HepG2 (cell line): ENCODE measurements around the gene DYNC1LI2. TPM values are rescaled to one million over a fixed set of nuclear protein-coding genes. Genes with fewer than 3 reads are reported as not detected.

Experiments used
- ATAC-seq: fragments of 200-7000 bp; cut with Tn5 transposase; 3 replicates; pipeline ENCODE4 v1.9.1; 2020; ENCODE audit warnings: mild to moderate bottlenecking, moderate library complexity
- BruUV-seq: library from RNA; stranded (reverse); fragments of 400-500 nt; replicated peaks from 2 replicates; lab custom pipeline; 2021; lab: Mats Ljungman, UMichigan
- CTCF ChIA-PET: fragments of 300-600 bp; formaldehyde crosslinking; extraction: SDS; loops from one replicate; lab custom pipeline; 2021; ENCODE audit warnings: low total read pairs, inconsistent platforms, low intra/inter-chr PET ratio; lab: Yijun Ruan, JAX
- POLR2A ChIA-PET: fragments of 350-600 bp; sonication (Branson Sonifier 250); formaldehyde crosslinking; loops from one replicate; lab custom pipeline; 2020; ENCODE audit warnings: antibody characterized with exemption, inconsistent platforms; lab: Yijun Ruan, JAX
- DNase-seq: peaks from one replicate; pipeline ENCODE4 v3.0.0-alpha.2; 2015; ENCODE audit warnings: low spot score
- FAIRE-seq: peaks from 3 replicates; lab custom pipeline; 2011; peaks lifted over from hg19 to GRCh38; lab: Jason Lieb, UNC
- H2AFZ ChIP-seq: one replicate; pipeline ENCODE4 v1.6.1; 2011; ENCODE audit warnings: low read length, inconsistent platforms
- H3K27ac ChIP-seq: fragments of 300-600 bp; 3 replicates; pipeline ENCODE4 v1.8.0; 2011; ENCODE audit warnings: mixed run types, mild to moderate bottlenecking, mixed read lengths, low read length, inconsistent platforms; ENCODE audit not compliant: insufficient read depth; ENCODE audit errors: extremely low read length
- H3K27me3 ChIP-seq, 2 experiments: fragments of 200-600 bp in 1 of 2; 2 replicates in 1 of 2; 3 replicates in 1 of 2; pipeline versions ENCODE4 v1.6.0 to v1.8.0; 2011; ENCODE audit warnings: low read length in 2 of 2, mild to moderate bottlenecking in 2 of 2, moderate library complexity in 2 of 2, inconsistent platforms in 1 of 2; ENCODE audit not compliant: insufficient read depth in 2 of 2, control insufficient read depth in 1 of 2
- H3K36me3 ChIP-seq, 2 experiments: fragments of 200-600 bp in 1 of 2; replicated peaks in 1 of 2; 2 replicates in 1 of 2; 3 replicates in 1 of 2; pipeline versions ENCODE4 v1.5.1 to v1.8.0; 2011; ENCODE audit warnings: low read length in 2 of 2, inconsistent platforms in 1 of 2; ENCODE audit not compliant: insufficient read depth in 2 of 2, control insufficient read depth in 1 of 2
- H3K4me1 ChIP-seq: 2 replicates; pipeline ENCODE4 v1.5.1; 2012; ENCODE audit warnings: low read length, inconsistent platforms; ENCODE audit not compliant: insufficient read depth
- H3K4me2 ChIP-seq: 2 replicates; pipeline ENCODE4 v1.6.0; 2011; ENCODE audit warnings: low read depth, low read length, inconsistent platforms
- H3K4me3 ChIP-seq, 3 experiments: fragments of 200-600 bp in 1 of 3; sonication (generic), shearing (Covaris generic) in 1 of 3; replicated peaks in 1 of 3; 2 replicates each; pipeline ENCODE4 v1.5.1; 2011 to 2016; ENCODE audit warnings: low read length in 3 of 3, inconsistent platforms in 2 of 3, low read depth in 2 of 3, mild to moderate bottlenecking in 2 of 3, control low read depth in 1 of 3, mixed read lengths in 1 of 3; ENCODE audit not compliant: insufficient read depth in 1 of 3
- H3K79me2 ChIP-seq: one replicate; pipeline ENCODE4 v1.6.1; 2011; ENCODE audit warnings: low read length, inconsistent platforms; ENCODE audit not compliant: insufficient read depth
- H3K9ac ChIP-seq: 2 replicates; pipeline ENCODE4 v1.6.0; 2011; ENCODE audit warnings: mild to moderate bottlenecking, low read depth, low read length, inconsistent platforms; ENCODE audit not compliant: insufficient read depth
- H3K9me3 ChIP-seq: 2 replicates; pipeline ENCODE4 v1.5.1; 2012; ENCODE audit warnings: mild to moderate bottlenecking, low read length
- H4K20me1 ChIP-seq: 2 replicates; pipeline ENCODE4 v1.6.0; 2011; ENCODE audit warnings: inconsistent platforms, mild to moderate bottlenecking, low read length, moderate library complexity; ENCODE audit not compliant: insufficient read depth
- DRAP1 ChIP-seq: IDR thresholded peaks from 2 replicates; pipeline ENCODE4 v1.6.1; 2016; ENCODE audit warnings: missing genetic modification reagents, missing compliant biosample characterization
- HNF1B ChIP-seq: sonication (generic); formaldehyde crosslinking; IDR thresholded peaks from 2 replicates; pipeline ENCODE4 v1.5.1; 2020; ENCODE audit warnings: mild to moderate bottlenecking, moderate library complexity, missing genetic modification reagents
- HNRNPK ChIP-seq: fragments of 200-400 bp; formaldehyde crosslinking; IDR thresholded peaks from 2 replicates; pipeline ENCODE4 v1.6.1; 2018; ENCODE audit warnings: low read length, low read depth, moderate library complexity, mild to moderate bottlenecking; ENCODE audit not compliant: poor library complexity, severe bottlenecking
- NFYC ChIP-seq: IDR thresholded peaks from 2 replicates; pipeline ENCODE4 v1.6.1; 2016; ENCODE audit warnings: missing genetic modification reagents, missing compliant biosample characterization
- NONO ChIP-seq, 2 experiments: fragments of 450-650 bp in 1 of 2; sonication (generic) in 1 of 2; formaldehyde crosslinking in 1 of 2; IDR thresholded peaks in 1 of 2; conservative IDR thresholded peaks in 1 of 2; 2 replicates each; pipeline versions ENCODE4 v1.6.1 to v1.8.0; 2017 to 2022; ENCODE audit warnings: mild to moderate bottlenecking in 1 of 2, missing genetic modification reagents in 1 of 2, moderate library complexity in 1 of 2
- PCBP1 ChIP-seq: fragments of 200-400 bp; formaldehyde crosslinking; IDR thresholded peaks from 2 replicates; pipeline ENCODE4 v1.6.1; 2017; ENCODE audit warnings: mild to moderate bottlenecking, low read depth, low read length, borderline replicate concordance
- PCBP2 ChIP-seq: fragments of 200-400 bp; formaldehyde crosslinking; optimal IDR thresholded peaks from 2 replicates; pipeline ENCODE3; 2018; ENCODE audit warnings: low read length, low read depth; ENCODE audit not compliant: poor library complexity, severe bottlenecking
- RNF2 ChIP-seq: fragments of 450-650 bp; conservative IDR thresholded peaks from 2 replicates; pipeline ENCODE4 v1.6.1; 2016; ENCODE audit warnings: low read depth
- SP5 ChIP-seq: IDR thresholded peaks from 2 replicates; pipeline ENCODE4 v1.6.1; 2016; ENCODE audit warnings: low read depth, borderline replicate concordance
- SRSF9 ChIP-seq: fragments of 200-400 bp; formaldehyde crosslinking; IDR thresholded peaks from 2 replicates; pipeline ENCODE4 v1.6.1; 2018; ENCODE audit warnings: borderline replicate concordance, mild to moderate bottlenecking, low read depth, low read length; ENCODE audit not compliant: insufficient read depth, poor library complexity, severe bottlenecking
- SSRP1 ChIP-seq: IDR thresholded peaks from 2 replicates; pipeline ENCODE4 v1.6.1; 2016; ENCODE audit warnings: control low read depth
- THRA ChIP-seq: sonication (generic); formaldehyde crosslinking; IDR thresholded peaks from 2 replicates; pipeline ENCODE4 v1.4.0; 2020; ENCODE audit warnings: missing genetic modification reagents, borderline replicate concordance
- ZNF556 ChIP-seq: sonication (generic); formaldehyde crosslinking; IDR thresholded peaks from 2 replicates; pipeline ENCODE4 v1.4.0; 2020; ENCODE audit warnings: mild to moderate bottlenecking, missing genetic modification reagents, borderline replicate concordance
- ZNF570 ChIP-seq: sonication (generic); formaldehyde crosslinking; IDR thresholded peaks from 2 replicates; pipeline ENCODE4 v1.4.0; 2020; ENCODE audit warnings: mild to moderate bottlenecking, missing genetic modification reagents, borderline replicate concordance
- ZNF850 ChIP-seq: sonication (generic); formaldehyde crosslinking; conservative IDR thresholded peaks from 2 replicates; pipeline ENCODE4 v1.9.0; 2021; ENCODE audit warnings: mild to moderate bottlenecking, missing genetic modification reagents
- ZNF879 ChIP-seq: sonication (generic); formaldehyde crosslinking; IDR thresholded peaks from 2 replicates; pipeline ENCODE4 v1.8.1; 2023; ENCODE audit warnings: missing genetic modification reagents
- WGBS: methylation state at CpG from one replicate; pipeline ENCODE4 v1.1.6; 2017; ENCODE audit warnings: low lambda C conversion rate; 5-methylcytosine and 5-hydroxymethylcytosine counted together
- in situ Hi-C: cut with HindIII; loops from 2 replicates; pipeline ENCODE4 v1.10.0; 2017; ENCODE audit warnings: low pct_unique_long_range_greater_than_20kb; ENCODE audit not compliant: extremely low pct_ligation_motif_present
- intact Hi-C: fragments of 100-400 bp; cut with micrococcal nuclease; formaldehyde crosslinking; loops from one replicate; pipeline ENCODE4 v1.10.0; 2022; ENCODE audit not compliant: unreplicated experiment
- polyA plus RNA-seq, 8 experiments: library from polyadenylated mRNA; depleted of rRNA in 3 of 8; stranded (reverse) in 7 of 8; unstranded in 1 of 8; fragments of >200 nt; fragmentation: Illumina TruSeq in 4 of 8; extraction: Trizol in 4 of 8; gene quantifications; 2 replicates each; pipeline versions ENCODE4 v1.2.1 to v1.2.3, GENCODE V29; 2011 to 2016; ENCODE audit warnings: low read depth in 4 of 8, missing spikeins in 1 of 8, mixed read lengths in 1 of 8; ENCODE audit not compliant: insufficient read depth in 1 of 8
- total RNA-seq, 5 experiments: library from RNA; depleted of rRNA; stranded (reverse); fragments of >200 nt; fragmentation: Illumina TruSeq; extraction: Trizol; gene quantifications; 2 replicates each; pipeline ENCODE4 v1.2.3, GENCODE V29; 2016; ENCODE audit warnings: low read depth in 1 of 5
- TF ChIP-seq, protein P1 (sequence below): sonication (generic); formaldehyde crosslinking; IDR thresholded peaks from 2 replicates; pipeline ENCODE4 v1.5.0; 2020; ENCODE audit warnings: mild to moderate bottlenecking, missing genetic modification reagents
- TF ChIP-seq, protein P2 (sequence below): sonication (generic); formaldehyde crosslinking; IDR thresholded peaks from 2 replicates; pipeline ENCODE4 v1.8.0; 2022; ENCODE audit warnings: mild to moderate bottlenecking, missing genetic modification reagents, moderate library complexity

DYNC1LI2 gene
- total and polyA plus RNA-seq, 2 of the 13 experiments (the other 11 are each of a cell fraction or from before 2014, with no cell fraction given), result 65.5 to 135 TPM

- in situ Hi-C loops (no loop called here), intact Hi-C loops (no loop called here)
- Histone ChIP-seq H3K27ac (no peak overlapping the region), H3K9ac (no peak overlapping the region), H3K9me3 (no peaks in the 10 kb centered on the region), H3K27me3 (no peaks in the 10 kb centered on the region), H2AFZ (no peak overlapping the region), H3K79me2 (no peaks in the 10 kb centered on the region), H4K20me1 (no peaks in the 10 kb centered on the region), H3K36me3 (no peaks in the 10 kb centered on the region), H3K4me1 (no peaks in the 10 kb centered on the region), H3K4me3 (no peak overlapping the region), H3K4me2 (no peak overlapping the region)
- BruUV-seq, result no TSS peak
- POLR2A ChIA-PET, result interaction anchor here (1.0 kb wide), 1 partner anchor 39 kb away, joined by 3 read pairs; no protein-coding TSS in a partner anchor
- ATAC-seq, result no peak
- FAIRE-seq, result no peak
- CTCF ChIA-PET, result no interaction called here
- no peak for DNase-seq
- 47% methylated on average over 3 of the region's 3 CpGs for WGBS
- TF ChIP-seq RNF2, result no peak
- no peak for TF ChIP-seq ZNF879 (CRISPR knock-in tag)
- TF ChIP-seq DRAP1 (CRISPR knock-in tag), result no peak
- peak; percentile 96 for TF ChIP-seq HNRNPK
- TF ChIP-seq NONO (IDR thresholded peaks at IDR 0.05), result peak; percentile 57; the same call in 1 of the 2 replicates
- TF ChIP-seq NONO (CRISPR knock-in tag; conservative IDR thresholded peaks at IDR 0.05), result no peak
- TF ChIP-seq ZNF850 (CRISPR knock-in tag), result no peak
- no peak for TF ChIP-seq NFYC (CRISPR knock-in tag)
- peak; percentile 64 for TF ChIP-seq PCBP2
- TF ChIP-seq, protein P1, sequence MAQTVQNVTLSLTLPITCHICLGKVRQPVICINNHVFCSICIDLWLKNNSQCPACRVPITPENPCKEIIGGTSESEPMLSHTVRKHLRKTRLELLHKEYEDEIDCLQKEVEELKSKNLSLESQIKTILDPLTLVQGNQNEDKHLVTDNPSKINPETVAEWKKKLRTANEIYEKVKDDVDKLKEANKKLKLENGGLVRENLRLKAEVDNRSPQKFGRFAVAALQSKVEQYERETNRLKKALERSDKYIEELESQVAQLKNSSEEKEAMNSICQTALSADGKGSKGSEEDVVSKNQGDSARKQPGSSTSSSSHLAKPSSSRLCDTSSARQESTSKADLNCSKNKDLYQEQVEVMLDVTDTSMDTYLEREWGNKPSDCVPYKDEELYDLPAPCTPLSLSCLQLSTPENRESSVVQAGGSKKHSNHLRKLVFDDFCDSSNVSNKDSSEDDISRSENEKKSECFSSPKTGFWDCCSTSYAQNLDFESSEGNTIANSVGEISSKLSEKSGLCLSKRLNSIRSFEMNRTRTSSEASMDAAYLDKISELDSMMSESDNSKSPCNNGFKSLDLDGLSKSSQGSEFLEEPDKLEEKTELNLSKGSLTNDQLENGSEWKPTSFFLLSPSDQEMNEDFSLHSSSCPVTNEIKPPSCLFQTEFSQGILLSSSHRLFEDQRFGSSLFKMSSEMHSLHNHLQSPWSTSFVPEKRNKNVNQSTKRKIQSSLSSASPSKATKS (CRISPR knock-in tag), result no peak
- peak; percentile 55 for TF ChIP-seq SRSF9
- TF ChIP-seq, protein P2, sequence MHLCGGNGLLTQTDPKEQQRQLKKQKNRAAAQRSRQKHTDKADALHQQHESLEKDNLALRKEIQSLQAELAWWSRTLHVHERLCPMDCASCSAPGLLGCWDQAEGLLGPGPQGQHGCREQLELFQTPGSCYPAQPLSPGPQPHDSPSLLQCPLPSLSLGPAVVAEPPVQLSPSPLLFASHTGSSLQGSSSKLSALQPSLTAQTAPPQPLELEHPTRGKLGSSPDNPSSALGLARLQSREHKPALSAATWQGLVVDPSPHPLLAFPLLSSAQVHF (CRISPR knock-in tag), result no peak
- no peak for TF ChIP-seq ZNF556 (CRISPR knock-in tag)
- no peak for TF ChIP-seq HNF1B (CRISPR knock-in tag)
- TF ChIP-seq PCBP1, result 0 out of 2 replicates have a peak, but pooled peaks have one; percentile 41
- TF ChIP-seq ZNF570 (CRISPR knock-in tag), result no peak
- no peak for TF ChIP-seq THRA
- TF ChIP-seq SSRP1 (CRISPR knock-in tag), result no peak
- TF ChIP-seq SP5, result no peak
Observed at GRCh38 chr16:66790130-66790733, 38.8 kb upstream of the DYNC1LI2 start.
